B cell (primary cell): ENCODE measurements around the gene TRPM4. TPM values are rescaled to one million over a fixed set of nuclear protein-coding genes. Genes with fewer than 3 reads are reported as not detected.

Source experiments
- ATAC-seq: fragments of 200-7000 bp; cut with Tn5 transposase; one replicate; pipeline ENCODE4 v1.10.0; 2021; ENCODE audit warnings: low read depth, mild to moderate bottlenecking, moderate number of reproducible peaks, moderate library complexity
- CTCF ChIA-PET: fragments of 350-600 bp; sonication (Branson Sonifier 250); formaldehyde crosslinking; loops from one replicate; lab custom pipeline; 2021; ENCODE audit warnings: antibody characterized with exemption, inconsistent platforms; lab: Charles Lee
- POLR2A ChIA-PET: fragments of 350-600 bp; sonication (Branson Sonifier 250); formaldehyde crosslinking; loops from one replicate; lab custom pipeline; 2021; ENCODE audit warnings: antibody characterized with exemption; lab: Charles Lee
- DNase-seq: peaks from one replicate; pipeline ENCODE4 v3.0.0; 2013
- H2AFZ ChIP-seq: 2 replicates; pipeline ENCODE4 v1.6.1; 2012; ENCODE audit warnings: mild to moderate bottlenecking, low read depth, low read length; ENCODE audit not compliant: insufficient read depth, poor library complexity, severe bottlenecking
- H3K27ac ChIP-seq, 2 donors: 1 replicate in 1 of 2; 2 replicates in 1 of 2; pipeline ENCODE4 v1.5.1; 2012 to 2013; ENCODE audit warnings: low read length in 2 of 2, mild to moderate bottlenecking in 2 of 2, moderate library complexity in 1 of 2
- H3K27me3 ChIP-seq, 4 experiments: fragments of 200-600 bp in 1 of 4; sonication (generic) in 1 of 4; replicated peaks in 1 of 4; 1 replicate in 2 of 4; 2 replicates in 2 of 4; pipeline versions ENCODE4 v1.6.1 to v1.7.0; 2013 to 2016; ENCODE audit warnings: low read length in 3 of 4, mild to moderate bottlenecking in 2 of 4, mixed read lengths in 1 of 4, moderate library complexity in 1 of 4; ENCODE audit not compliant: insufficient read depth in 4 of 4, control insufficient read depth in 3 of 4; ENCODE audit errors: control extremely low read depth in 1 of 4
- H3K36me3 ChIP-seq, 2 experiments: replicated peaks in 1 of 2; 1 replicate in 1 of 2; 2 replicates in 1 of 2; pipeline versions ENCODE4 v1.6.1 to v1.7.1; 2013; ENCODE audit warnings: low read length in 1 of 2; ENCODE audit not compliant: insufficient read depth in 2 of 2, control insufficient read depth in 1 of 2; ENCODE audit errors: control extremely low read depth in 1 of 2, extremely low read depth in 1 of 2
- H3K4me1 ChIP-seq, 2 donors: fragments of 200-600 bp in 1 of 2; sonication (generic) in 1 of 2; 1 replicate in 1 of 2; 2 replicates in 1 of 2; pipeline versions ENCODE4 v1.5.1 to v1.6.1; 2013 to 2017; ENCODE audit warnings: low read length in 2 of 2; ENCODE audit not compliant: control insufficient read depth in 2 of 2, insufficient read depth in 2 of 2
- H3K4me2 ChIP-seq: replicated peaks from 2 replicates; pipeline ENCODE3; 2012; ENCODE audit warnings: mild to moderate bottlenecking, low read depth, low read length; ENCODE audit not compliant: poor library complexity, severe bottlenecking
- H3K4me3 ChIP-seq, 5 experiments: fragments of 200-600 bp in 1 of 5; sonication (generic) in 1 of 5; 1 replicate in 3 of 5; 2 replicates in 2 of 5; pipeline versions ENCODE4 v1.5.1 to v1.7.0; 2011 to 2016; ENCODE audit warnings: low read length in 4 of 5, mild to moderate bottlenecking in 4 of 5, low read depth in 2 of 5, control low read depth in 1 of 5, moderate library complexity in 1 of 5; ENCODE audit not compliant: insufficient read depth in 1 of 5; ENCODE audit errors: control extremely low read depth in 1 of 5, extremely low read depth in 1 of 5
- H3K79me2 ChIP-seq: fragments of 200-600 bp; sonication (generic); one replicate; pipeline ENCODE4 v1.6.0; 2016; ENCODE audit warnings: low read length; ENCODE audit not compliant: control insufficient read depth, insufficient read depth
- H3K9ac ChIP-seq: fragments of 200-600 bp; sonication (generic); 2 replicates; pipeline ENCODE4 v1.6.1; 2017; ENCODE audit warnings: mild to moderate bottlenecking, low read length, moderate library complexity
- H3K9me3 ChIP-seq, 3 donors: one replicate each; pipeline versions ENCODE4 v1.6.1 to v1.7.1; 2013; ENCODE audit warnings: low read length in 2 of 3; ENCODE audit not compliant: control insufficient read depth in 2 of 3, insufficient read depth in 1 of 3; ENCODE audit errors: control extremely low read depth in 1 of 3
- H4K20me1 ChIP-seq: 2 replicates; pipeline ENCODE4 v1.6.0; 2012; ENCODE audit warnings: mild to moderate bottlenecking, low read length; ENCODE audit not compliant: insufficient read depth, control insufficient read depth, poor library complexity, severe bottlenecking
- H3K27ac Mint-ChIP-seq: one replicate; pipeline ENCODE4 v1.8.0; 2021; ENCODE audit warnings: mixed read lengths
- H3K27me3 Mint-ChIP-seq: one replicate; pipeline ENCODE4 v1.8.0; 2021; ENCODE audit warnings: mixed read lengths
- H3K4me1 Mint-ChIP-seq: one replicate; pipeline ENCODE4 v1.8.0; 2021; ENCODE audit warnings: mixed read lengths
- H3K4me3 Mint-ChIP-seq: one replicate; pipeline ENCODE4 v1.8.0; 2021; ENCODE audit warnings: mixed read lengths
- H3K9me3 Mint-ChIP-seq: one replicate; pipeline ENCODE4 v1.8.0; 2022; ENCODE audit warnings: mixed read lengths; ENCODE audit not compliant: insufficient read depth
- CTCF ChIP-seq: fragments of 200-600 bp; IDR thresholded peaks from one replicate; pipeline ENCODE4 v1.8.0; 2022; ENCODE audit warnings: antibody characterized with exemption, mild to moderate bottlenecking
- EZH2 ChIP-seq: IDR thresholded peaks from 2 replicates; pipeline ENCODE4 v1.6.1; 2012; ENCODE audit warnings: borderline replicate concordance, low read depth, mild to moderate bottlenecking, moderate library complexity, low read length; ENCODE audit not compliant: insufficient read depth, poor library complexity, severe bottlenecking
- WGBS: methylation state at CpG from one replicate; pipeline ENCODE4 v1.1.5; 2013; ENCODE audit warnings: missing lambda C conversion rate; ENCODE audit not compliant: insufficient coverage; 5-methylcytosine and 5-hydroxymethylcytosine counted together
- intact Hi-C: fragments of 100-400 bp; cut with micrococcal nuclease; formaldehyde crosslinking; loops from one replicate; pipeline ENCODE4 v1.10.0; 2022
- polyA plus RNA-seq: library from polyadenylated mRNA; depleted of rRNA; stranded (reverse); fragments of >200 nt; gene quantifications from 2 replicates; pipeline ENCODE4 v1.2.3, GENCODE V29; 2012
- total RNA-seq, 2 donors: library from RNA; stranded (reverse); fragments of 120-200 nt in 1 of 2; gene quantifications; 1 replicate in 1 of 2; 2 replicates in 1 of 2; pipeline versions ENCODE4 v1.2.3 to v1.2.4, GENCODE V29; 2013 to 2022

TRPM4 gene
- total and polyA plus RNA-seq, 2 donors (not counting 1 experiment from before 2014, with no cell fraction given): 0.24 TPM; not detected in 1

GRCh38 chr19:49244256-49244655, 86.7 kb downstream of the TRPM4 start:
- Histone ChIP-seq H3K9ac (no peak overlapping the region), H3K4me3 (no peak overlapping the region), H3K27me3 (no peaks in the 10 kb centered on the region), H3K36me3 (no peaks in the 10 kb centered on the region), H3K4me2 (no peak overlapping the region), H3K9me3 (no peaks in the 10 kb centered on the region), H4K20me1 (no peaks in the 10 kb centered on the region), H3K27ac (no peak overlapping the region), H3K79me2 (no peaks in the 10 kb centered on the region), H3K4me1 (no peaks in the 10 kb centered on the region), H2AFZ (no peak overlapping the region)
- Mint-ChIP-seq H3K9me3 (no peaks in the 10 kb centered on the region), H3K27ac (no peak overlapping the region), H3K4me3 (no peak overlapping the region), H3K27me3 (peaks cover 5% of the 10 kb centered on the region), H3K4me1 (no peaks in the 10 kb centered on the region)
- TF ChIP-seq EZH2 (no peak), CTCF (no peak)
- WGBS: 98% methylated on average over 5 of the region's 9 CpGs
- no peak for ATAC-seq
- ChIA-PET POLR2A (no interaction called here), CTCF (interaction anchor here (1.3 kb wide), 1 partner anchor 146 kb away, joined by 3 read pairs; no protein-coding TSS in a partner anchor)
- DNase-seq: no peak
- intact Hi-C loops: no loop called here

- Mint-ChIP-seq H3K27me3 (peaks cover 20% of the 10 kb centered on the region), H3K4me3 (no peak overlapping the region), H3K9me3 (no peaks in the 10 kb centered on the region), H3K27ac (no peak overlapping the region), H3K4me1 (no peaks in the 10 kb centered on the region)
- Histone ChIP-seq H3K9me3 (no peaks in the 10 kb centered on the region), H3K4me2 (no peak overlapping the region), H3K36me3 (no peaks in the 10 kb centered on the region), H3K9ac (no peak overlapping the region), H3K4me1 (no peaks in the 10 kb centered on the region), H2AFZ (no peak overlapping the region), H3K79me2 (no peaks in the 10 kb centered on the region), H4K20me1 (no peaks in the 10 kb centered on the region), H3K27me3 (peaks cover 0 to 14% (median 9%) of the 10 kb centered on the region in 4 experiments), H3K4me3 (no peak overlapping the region), H3K27ac (no peak overlapping the region)
- ChIA-PET POLR2A (no interaction called here), CTCF (interaction anchor here (0.6 kb wide), 1 partner anchor 53 kb away, joined by 3 read pairs; no protein-coding TSS in a partner anchor)
- intact Hi-C loops: no loop called here
- ATAC-seq (no peak), DNase-seq (no peak)
- WGBS: no CpG with 5 or more reads among the region's 2 CpGs
- TF ChIP-seq CTCF (no peak), EZH2 (no peak)
Observed at GRCh38 chr19:49247676-49248075, 90.1 kb downstream of the TRPM4 start.
